Esophagus squamous epithelium (tissue), 4 donors: Measurements from ENCODE around the gene DIS3L2.

Experiments
- CTCF ChIP-seq, 6 experiments: fragments of 450-650 bp in 4 of 6; fragments of 200-600 bp in 2 of 6; sonication (generic) in 2 of 6; IDR thresholded peaks; one replicate each; pipeline ENCODE4 v1.5.1; 2016 to 2019; ENCODE audit warnings: antibody characterized with exemption in 6 of 6, mild to moderate bottlenecking in 4 of 6, moderate library complexity in 4 of 6
- POLR2A ChIP-seq, 4 donors: fragments of 450-650 bp; IDR thresholded peaks; one replicate each; pipeline ENCODE4 v1.6.1; 2017; ENCODE audit warnings: antibody characterized with exemption in 4 of 4, mild to moderate bottlenecking in 4 of 4, moderate library complexity in 3 of 4

- TF ChIP-seq CTCF (IDR thresholded peaks at IDR 0.05), result no peak
- TF ChIP-seq POLR2A (IDR thresholded peaks at IDR 0.05), result no peak
These were observed 338.6 kb downstream of the DIS3L2 start for GRCh38 chr2:232299927-232300674.
